Muscle of arm (tissue), 14 donors: ENCODE results near the gene RARG. TPM values are rescaled to one million over a fixed set of nuclear protein-coding genes. Genes with fewer than 3 reads are reported as not detected.

Experiments used
- DNase-seq: peaks from one replicate; pipeline ENCODE4 v3.0.0-alpha.2; 2013
- long read RNA-seq, 11 donors: transcript quantifications; one replicate each; lab custom pipeline, GENCODE V29; 2026
- polyA plus RNA-seq, 12 donors: library from polyadenylated mRNA; unstranded; fragments of 120-200 nt; gene quantifications; one replicate each; pipeline ENCODE4 v1.2.1, GENCODE V29; 2013; ENCODE audit not compliant: insufficient read length in 12 of 12

RARG gene
- 10 to 100 TPM in 11 of 12 donors, not detected in 1; 17.8 to 72.7 (median 26.0) TPM for polyA plus RNA-seq
- long read RNA-seq, donor 1: 0 reads
- long read RNA-seq, donor 2, transcript RARG-201 (8 exons, 1,836 nt): major isoform, 6 of 1,278 reads
- long read RNA-seq, donor 2, partial matches to known transcripts: 1,188 of 1,278 reads
- long read RNA-seq, donor 2, other reads (novel, unspliced or antisense): 81 of 1,278 reads
- long read RNA-seq, donor 3, partial matches to known transcripts: 0 of 3 reads
- long read RNA-seq, donor 3, other reads (novel, unspliced or antisense): 0 of 3 reads
- long read RNA-seq, donor 4, partial matches to known transcripts: 0 of 2 reads
- long read RNA-seq, donor 4, other reads (novel, unspliced or antisense): 0 of 2 reads
- long read RNA-seq, donor 5: 0 reads
- long read RNA-seq, donor 6, partial matches to known transcripts: 0 of 3 reads
- long read RNA-seq, donor 6, other reads (novel, unspliced or antisense): 0 of 3 reads
- long read RNA-seq, donor 7, partial matches to known transcripts: 393 of 408 reads
- long read RNA-seq, donor 7, other reads (novel, unspliced or antisense): 14 of 408 reads
- long read RNA-seq, donor 8, transcript RARG-201 (8 exons, 1,836 nt): major isoform, 8 of 75 reads
- long read RNA-seq, donor 8, partial matches to known transcripts: 21 of 75 reads
- long read RNA-seq, donor 8, other reads (novel, unspliced or antisense): 45 of 75 reads
- long read RNA-seq, donor 9, partial matches to known transcripts: 0 of 5 reads
- long read RNA-seq, donor 9, other reads (novel, unspliced or antisense): 0 of 5 reads
- long read RNA-seq, donor 10, transcript RARG-201 (8 exons, 1,836 nt): major isoform, 5 of 6 reads
- long read RNA-seq, donor 10, partial matches to known transcripts: 0 of 6 reads
- long read RNA-seq, donor 10, other reads (novel, unspliced or antisense): 0 of 6 reads
- long read RNA-seq, donor 11, partial matches to known transcripts: 0 of 1 reads
- long read RNA-seq, donor 11, other reads (novel, unspliced or antisense): 0 of 1 reads

GRCh38 chr12:53231921-53232645 lies at the start of gene RARG:
Gene RARG, minus strand, starts transcription at chr12:53232209. Its CDS starts 4,664 bp downstream, at chr12:53227545.
- DNase-seq: no peak

GRCh38 chr12:53279888-53280498 lies 48.0 kb upstream of the RARG start:
- no peak for DNase-seq

- no peak for DNase-seq
Measured at GRCh38 chr12:53279283-53279869, 47.4 kb upstream of the RARG start.

GRCh38 chr12:53277981-53278380 lies 46.0 kb upstream of the RARG start:
- no peak for DNase-seq

GRCh38 chr12:53276511-53276910 lies 44.5 kb upstream of the RARG start:
- DNase-seq: no peak

- DNase-seq: no peak
Measured at GRCh38 chr12:53274445-53274844, 42.4 kb upstream of the RARG start.

GRCh38 chr12:53268630-53269562 lies 36.9 kb upstream of the RARG start:
- no peak for DNase-seq

GRCh38 chr12:53267999-53268629 lies 36.1 kb upstream of the RARG start, which contains the start of gene ESPL1:
Gene ESPL1, plus strand, starts transcription at chr12:53268299. Its CDS starts 468 bp downstream, at chr12:53268767.
- DNase-seq: peak; percentile 78

GRCh38 chr12:53267306-53267998 lies 35.4 kb upstream of the RARG start:
- DNase-seq: no peak

- no peak for DNase-seq
Measured at GRCh38 chr12:53265783-53266182, 33.8 kb upstream of the RARG start.

- no peak for DNase-seq
Measured at GRCh38 chr12:53259891-53260290, 27.9 kb upstream of the RARG start.

GRCh38 chr12:53258541-53259539 lies 26.8 kb upstream of the RARG start:
- DNase-seq: no peak

GRCh38 chr12:53255996-53256395 lies 24.0 kb upstream of the RARG start:
- no peak for DNase-seq

- DNase-seq: no peak
Measured at GRCh38 chr12:53254816-53255545, 23.0 kb upstream of the RARG start.

GRCh38 chr12:53253298-53253697 lies 21.3 kb upstream of the RARG start:
- no peak for DNase-seq

GRCh38 chr12:53252349-53252916 lies 20.4 kb upstream of the RARG start:
- no peak for DNase-seq
